ENCODE results near the gene CA10.

The CA10 gene

DNA sequence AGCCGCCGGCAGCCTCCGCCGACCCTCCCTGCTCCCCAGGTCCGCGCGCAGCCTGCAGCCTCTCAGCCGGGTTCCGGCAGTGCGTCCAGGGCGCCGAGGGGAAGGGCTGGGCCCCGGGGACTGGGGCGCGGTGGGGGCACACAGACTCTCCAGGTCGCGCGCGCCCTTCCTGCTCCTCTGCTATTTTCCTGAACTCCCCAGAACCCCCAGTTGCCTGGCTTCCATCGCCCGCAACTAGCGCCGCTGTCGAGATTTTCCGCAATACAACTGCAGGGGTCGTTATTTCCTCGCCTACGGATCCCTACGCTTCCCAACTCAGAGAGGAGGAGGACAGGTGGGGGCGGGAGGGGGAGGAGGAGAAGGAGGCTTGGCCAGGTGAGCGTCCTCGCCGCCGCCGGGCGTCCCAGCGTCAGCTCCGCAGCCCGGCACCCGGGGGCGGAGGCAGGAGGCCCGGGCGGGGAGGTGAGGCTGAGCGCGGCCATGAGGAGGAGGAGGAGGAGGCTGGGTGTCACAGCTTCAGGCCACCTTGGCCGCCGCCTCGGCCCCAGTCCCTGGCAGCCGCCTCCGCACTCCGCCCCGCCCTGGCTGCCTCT is at the start of gene CA10:
TSS of gene CA10 (minus strand) at position 265 of the 593 bp plus-strand sequence.
- DNase-seq = no peak

DNA sequence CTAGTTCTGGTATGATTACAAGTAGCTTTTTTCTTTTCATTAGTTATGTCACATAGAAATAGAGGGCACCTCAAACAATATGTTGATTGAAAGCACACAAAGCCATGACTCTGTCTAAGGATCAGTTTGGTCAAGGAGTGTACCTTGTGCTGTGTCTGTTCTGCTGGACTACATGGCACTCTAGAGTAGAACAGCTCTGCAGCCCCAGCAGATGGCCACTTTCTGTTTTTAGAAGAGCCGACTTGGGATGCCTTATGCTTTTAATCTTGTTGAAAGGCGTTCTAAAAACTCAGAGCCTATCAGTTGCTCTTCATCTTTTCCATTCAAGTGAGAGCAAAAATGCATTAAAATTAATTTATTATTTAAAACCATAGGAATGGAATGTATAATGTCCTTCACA is 49.3 kb upstream of the CA10 start:
- DNase-seq = no peak

DNA sequence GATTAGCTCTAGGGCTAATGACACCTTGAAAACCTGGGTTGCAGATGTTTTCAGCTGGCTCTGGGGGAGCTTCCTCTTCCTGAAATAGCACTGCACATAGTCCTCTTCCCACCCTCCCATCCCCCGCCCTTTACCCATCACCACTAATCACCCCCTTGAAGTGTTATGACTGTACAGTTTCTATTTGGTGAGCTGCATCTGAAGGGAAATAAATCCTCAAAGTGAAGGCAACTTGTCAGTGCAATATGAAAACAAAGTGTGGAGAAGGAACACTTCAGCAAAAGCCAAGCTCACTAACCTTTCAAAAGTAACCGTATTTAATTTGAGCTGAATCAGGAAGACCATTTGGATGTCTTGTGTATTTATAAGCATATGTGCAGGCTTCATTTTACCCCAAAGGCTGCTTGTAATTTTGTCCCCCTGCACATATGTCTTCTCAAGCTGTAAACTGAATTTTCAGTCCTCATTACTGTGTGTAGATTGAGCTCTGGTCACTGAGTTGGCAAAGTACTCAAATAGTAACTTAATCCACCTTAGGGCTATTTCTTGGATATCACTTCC is 44.1 kb upstream of the CA10 start:
- no peak for DNase-seq

DNA sequence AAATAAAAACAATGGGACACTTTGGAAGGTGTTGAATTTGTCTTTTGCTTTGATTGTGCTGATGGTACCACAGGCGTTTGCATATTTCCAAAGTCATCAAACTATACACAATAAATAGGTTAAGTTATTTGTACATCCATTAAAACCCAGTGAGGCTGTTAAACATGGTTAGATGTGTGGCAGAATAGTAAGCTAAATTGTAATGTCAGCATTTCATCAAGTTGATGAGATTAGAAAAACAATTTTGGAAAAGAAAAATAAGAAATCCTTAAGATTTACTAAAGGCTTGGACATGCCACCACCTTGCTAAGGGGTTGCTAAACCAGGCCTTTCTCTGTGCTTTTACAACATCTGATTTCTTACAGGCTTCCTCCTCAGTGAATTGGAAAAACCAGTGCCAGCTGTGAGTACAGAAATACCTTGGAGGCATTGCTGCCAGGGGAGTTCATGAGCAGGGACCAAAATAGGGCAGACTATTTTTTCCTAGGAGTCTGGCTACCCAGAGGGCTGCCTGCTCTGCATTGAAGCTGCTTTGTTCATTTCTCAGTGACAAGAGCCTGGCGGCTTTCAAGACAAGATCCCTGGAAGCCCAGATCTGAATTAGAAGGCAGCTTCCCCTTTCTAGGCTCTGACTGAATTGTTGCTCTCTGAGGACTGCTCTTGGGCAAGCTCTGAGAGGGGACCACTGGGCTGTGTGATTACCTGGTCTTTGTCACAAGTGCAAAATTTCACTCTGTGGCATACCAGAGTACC is 43.4 kb upstream of the CA10 start:
- no peak for DNase-seq

DNA sequence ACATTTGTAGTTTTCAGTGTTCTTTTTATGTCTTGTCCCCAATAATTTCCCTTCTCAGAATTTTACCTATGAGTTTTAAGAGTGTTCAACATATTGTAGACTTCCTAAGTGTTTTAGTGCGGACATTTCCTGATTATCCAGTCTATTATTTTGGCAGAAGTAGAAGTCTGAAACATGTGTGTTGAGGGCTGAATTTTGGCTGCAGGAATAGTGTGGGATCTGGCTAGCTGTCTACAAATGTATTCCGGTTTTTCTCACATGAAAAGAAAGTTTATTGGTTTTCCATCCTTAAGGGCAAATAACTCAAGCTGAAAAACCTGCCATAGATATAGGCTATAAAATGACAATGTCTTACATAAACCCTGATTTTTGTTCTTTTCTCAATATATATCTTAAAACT is 33.0 kb upstream of the CA10 start:
- DNase-seq = no peak

DNA sequence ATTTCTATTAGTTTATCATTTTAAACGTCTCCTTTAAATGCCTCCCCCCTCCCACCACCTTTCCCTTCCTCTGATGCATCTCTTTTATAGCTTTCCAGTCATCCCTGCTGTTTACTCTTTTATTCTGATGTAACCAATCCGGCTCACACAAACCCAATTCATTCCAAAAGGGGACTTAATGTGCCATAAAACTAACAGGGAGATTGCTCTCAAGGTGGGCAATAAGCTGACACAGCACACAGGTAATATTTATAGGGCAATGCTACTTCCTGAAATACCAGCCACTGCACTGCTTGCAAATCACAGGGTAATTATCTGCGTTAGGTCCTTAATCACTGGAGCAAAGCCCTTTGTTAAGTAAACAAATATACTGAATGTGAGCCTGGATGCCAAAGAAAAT is 23.3 kb upstream of the CA10 start:
- no peak for DNase-seq

DNA sequence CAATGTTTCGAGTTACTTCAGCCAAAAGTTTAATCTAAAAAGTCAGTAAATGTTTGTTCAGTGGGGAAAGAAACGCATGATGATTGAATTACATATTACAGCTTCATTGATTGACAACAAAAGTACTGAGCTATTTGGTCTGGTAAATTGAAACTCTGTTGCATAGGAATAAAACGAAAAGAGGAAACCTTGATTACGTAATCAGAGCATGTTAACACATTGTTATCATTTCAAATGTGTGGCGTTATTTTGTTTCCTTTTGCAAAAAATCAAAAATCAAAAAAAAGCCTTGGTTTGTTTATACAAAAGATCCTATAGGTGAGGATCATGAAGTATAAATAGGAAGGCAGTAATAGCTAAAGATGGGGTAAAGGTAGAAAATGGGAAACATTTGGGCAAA is 19.5 kb upstream of the CA10 start:
- no peak for DNase-seq

DNA sequence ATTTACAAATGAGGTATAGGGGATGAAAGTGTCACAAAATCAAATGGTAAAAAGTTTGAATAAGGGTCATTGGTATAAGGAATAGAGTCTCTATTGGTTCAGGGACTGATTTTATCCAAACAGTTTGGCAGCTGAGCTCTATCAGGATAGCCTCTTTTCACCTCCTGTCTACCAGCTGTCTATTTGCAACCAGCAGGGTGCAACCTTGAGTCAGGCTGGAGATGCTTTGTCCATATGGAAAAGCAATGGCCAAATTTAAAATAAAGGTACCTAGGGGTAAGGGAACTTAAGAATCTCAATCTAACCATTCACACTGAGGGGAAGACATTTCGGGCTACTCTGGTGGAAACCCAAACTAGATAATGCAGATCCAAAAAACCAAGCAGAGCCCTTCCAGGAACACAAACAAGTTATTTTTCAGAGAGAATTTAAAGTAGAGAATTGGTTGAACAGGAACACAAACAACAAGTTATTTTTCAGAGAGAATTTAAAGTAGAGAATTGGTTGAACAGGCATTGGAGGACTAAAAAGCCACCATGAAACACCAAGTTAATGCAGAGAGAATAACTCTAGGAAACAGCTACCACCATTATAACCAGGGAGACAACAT is 12.6 kb upstream of the CA10 start:
- no peak for DNase-seq

DNA sequence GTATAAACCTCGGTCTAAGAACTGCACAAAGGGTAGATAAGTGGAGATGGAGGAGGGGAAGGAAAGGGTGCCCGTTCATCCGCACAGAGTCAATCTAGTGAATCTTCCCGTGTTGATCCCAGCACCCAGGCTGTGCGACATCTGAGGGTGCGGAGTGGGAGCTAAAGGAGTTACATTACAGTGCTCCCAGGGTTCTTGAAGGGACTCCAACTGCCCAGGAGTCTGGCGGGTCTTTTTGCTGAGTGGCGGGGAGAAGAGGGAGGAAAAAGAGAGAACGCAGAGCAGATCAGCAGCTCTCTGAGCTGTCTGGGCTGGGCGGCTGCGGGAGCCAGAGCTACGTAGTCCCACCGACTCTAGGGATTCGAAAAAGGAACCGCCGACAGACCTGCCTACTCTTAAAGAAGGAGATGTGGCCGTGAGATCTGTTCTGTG is 1.6 kb upstream of the CA10 start:
- DNase-seq = no peak

DNA sequence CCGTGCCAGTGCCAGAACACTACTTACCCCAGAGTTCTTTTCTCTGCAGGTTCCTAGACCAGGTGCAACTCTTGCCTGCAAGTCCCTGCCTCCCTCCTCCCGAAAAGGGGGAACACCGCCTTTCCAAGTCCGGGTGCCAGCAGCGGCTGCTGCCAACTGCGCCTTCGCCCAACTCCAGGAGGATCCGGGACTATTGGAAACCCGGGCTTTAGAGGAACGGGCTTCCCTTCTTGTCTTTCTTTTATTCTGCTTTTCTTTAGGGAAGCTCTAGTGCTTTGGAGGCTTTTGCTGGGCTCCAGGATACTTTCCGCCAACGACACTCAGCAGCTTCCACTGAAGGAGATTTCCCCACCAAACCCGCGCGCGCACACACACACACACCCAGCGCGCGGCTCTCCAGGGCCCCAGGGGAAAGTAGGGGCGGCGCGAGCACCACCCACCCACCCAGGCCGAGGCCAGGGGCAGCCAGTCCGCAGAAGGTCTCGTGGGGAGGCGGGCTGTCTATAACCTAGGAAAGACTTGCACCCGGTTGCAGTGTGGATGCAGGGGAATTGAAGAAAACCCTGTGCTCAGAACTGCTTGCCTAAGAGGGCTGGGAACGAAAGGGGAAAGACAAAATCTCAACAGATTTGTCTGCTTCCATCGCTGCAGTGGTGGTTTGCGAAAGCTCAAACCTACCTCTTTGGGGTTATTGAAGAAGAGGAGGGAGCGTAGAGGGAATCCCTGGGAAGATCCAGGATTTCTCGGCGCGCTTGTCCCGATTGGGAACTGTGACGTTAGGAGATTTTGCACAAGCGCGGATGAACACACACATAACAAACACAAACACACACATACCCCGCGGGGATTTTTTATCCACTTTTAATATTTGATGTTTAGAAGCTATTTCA is 977 bp upstream of the CA10 start:
- DNase-seq = no peak

DNA sequence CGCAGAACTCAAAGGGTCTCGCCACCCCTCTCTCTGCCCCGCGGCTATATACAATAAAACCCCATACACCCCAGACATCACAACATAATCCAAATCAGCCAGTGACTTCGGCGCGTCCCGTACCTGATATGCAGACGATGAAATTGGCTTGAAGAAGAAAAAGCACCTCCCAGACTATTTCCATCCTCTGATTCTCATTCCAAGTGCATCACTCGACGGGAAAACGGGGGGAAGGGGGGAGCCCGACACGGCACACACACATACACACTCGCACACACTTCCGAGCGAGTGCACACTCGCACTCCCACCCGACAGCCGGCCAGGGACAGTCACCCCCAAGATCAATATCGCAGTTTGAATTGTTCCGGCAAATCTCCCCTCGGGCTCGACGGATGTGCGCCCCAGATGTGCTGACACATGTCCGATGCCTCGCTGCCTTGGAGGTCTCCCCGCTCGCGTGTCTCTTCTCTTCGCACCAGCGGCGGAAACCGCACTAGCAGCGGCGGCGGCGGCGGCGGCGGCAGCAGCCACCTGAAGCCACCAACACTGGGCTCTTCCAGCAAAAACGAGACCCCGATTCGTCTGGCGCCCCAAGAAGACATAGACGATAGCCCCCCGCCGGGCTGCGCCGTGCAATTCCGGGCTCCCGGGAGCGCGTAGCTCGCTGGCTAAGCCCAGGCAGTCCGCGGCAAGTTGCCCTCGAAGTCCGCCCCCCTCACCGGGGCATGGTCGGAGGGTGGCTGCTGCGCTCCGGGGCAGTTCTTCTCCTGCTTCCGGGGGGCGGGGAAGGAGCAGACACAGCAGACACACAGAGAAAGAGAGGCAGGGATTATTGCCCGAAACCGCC is 688 bp downstream of the CA10 start:
- DNase-seq = no peak

DNA sequence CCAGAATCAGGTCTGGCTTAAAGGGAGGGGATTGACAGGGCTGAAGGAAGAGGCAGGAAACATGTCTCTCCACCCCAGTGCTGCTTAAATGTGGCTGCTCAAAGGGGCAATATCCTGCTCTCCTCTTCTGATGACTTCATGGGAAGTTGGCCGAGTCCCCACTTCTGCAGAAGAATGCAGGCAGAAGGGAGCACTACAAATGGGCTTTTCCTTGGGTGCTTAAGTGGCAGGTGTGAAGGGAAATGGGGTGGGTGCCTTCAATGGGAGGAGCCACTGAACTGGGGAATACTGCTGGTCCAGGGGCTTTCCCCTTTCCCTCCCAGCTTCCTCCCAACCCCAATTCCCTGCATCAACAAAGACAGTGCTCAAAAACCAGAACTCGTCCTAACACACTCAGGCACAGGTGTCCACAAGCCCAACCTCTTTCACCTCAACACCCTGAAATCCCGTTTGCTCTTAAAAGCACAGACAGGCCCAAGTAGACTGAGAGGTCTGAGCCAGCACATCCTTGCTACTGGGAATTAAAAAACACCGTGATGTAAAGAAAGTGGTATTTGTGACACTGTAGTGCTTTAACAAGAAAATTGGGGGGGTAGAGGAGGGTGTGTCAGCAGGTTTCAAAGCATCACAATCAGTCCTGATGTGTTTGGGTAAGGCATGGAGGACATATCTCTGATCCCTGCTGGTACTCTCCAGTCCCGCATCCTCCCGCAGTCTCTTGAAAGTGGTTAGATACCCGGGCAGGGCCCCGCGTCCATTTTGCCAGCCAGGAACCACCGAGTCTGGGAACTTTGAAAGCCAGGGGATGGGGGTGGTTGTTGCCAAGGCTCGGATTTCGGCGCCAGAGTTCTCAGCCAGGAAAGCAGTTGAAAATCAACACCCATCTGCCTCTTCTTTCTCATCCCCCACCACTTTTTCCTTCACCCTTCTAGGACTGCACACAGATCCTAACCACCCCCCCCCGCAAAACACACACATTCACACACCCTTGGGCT is 1.6 kb downstream of the CA10 start:
- no peak for DNase-seq

DNA sequence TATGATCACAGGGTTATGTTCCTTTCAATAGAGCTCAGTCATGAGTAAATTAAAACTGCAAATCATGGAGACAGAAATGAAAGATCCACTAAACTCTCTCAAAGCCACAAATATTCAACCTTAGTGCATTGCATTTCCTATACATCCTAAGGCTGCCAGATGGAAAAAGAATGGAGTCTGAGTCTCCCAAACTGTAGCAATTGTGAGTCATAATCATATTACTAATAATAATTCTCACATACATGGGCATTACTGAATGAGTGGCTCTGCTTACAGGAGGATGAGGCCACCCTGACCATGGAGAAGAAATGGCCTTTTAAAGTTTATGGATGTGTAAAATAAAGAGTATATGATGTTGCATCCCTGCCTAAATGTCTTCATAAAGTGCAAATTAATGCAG is 3.2 kb downstream of the CA10 start:
- no peak for DNase-seq

DNA sequence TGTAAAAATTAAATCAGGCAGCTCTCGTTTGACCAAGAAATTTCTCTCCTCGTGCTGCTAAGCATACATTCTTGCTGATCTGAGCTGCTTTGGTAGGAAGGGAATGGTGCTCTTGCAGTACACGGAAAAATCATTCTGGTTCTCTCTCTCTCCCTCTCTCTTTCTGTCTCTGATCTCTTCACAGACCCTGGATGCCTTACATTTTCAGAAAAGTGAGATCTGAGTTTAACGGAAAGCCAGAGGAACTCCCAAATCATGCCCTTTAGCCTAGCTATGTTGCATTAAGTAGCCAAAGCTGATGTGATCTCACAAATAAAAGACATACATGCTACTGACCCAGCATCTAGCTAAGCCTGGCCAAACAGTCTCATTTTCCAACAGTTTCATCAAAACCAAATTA is 4.0 kb downstream of the CA10 start:
- DNase-seq = no peak

DNA sequence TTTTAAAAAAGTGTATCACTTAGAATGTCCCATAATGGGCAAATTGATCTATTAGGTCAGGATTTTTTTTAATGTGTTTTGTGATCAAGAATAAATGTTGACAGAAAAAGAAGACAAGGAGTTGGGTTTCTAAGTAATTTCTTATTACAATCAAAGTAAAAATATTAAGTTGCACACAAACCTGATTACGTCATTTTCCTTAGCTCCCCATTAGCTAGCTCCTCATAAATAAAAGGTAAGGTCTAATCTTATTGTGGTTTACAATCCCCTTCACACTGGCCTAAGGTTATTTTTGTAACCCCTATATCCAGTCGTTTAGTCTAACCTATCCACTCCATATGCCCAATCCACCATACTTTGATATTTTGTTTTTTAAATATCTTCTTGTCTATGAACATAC is 7.6 kb downstream of the CA10 start:
- DNase-seq = no peak

DNA sequence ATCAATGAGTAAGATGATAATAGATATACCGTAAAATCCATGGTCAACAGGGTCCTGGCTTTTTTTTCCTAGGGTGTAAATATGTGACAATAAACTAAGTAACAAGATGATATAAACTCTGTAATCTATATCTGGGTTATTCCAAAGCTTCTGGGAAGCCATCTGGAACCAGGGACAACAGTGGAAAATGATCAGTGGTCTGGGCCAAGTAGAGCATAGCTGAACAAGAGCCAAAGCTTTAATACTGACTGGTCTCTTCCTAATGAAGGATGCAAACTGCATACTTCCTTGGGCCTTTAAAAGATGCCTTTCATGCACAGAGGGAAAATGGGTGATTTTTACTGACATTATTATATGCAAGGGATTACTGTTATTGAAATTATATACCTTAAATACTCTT is 8.9 kb downstream of the CA10 start:
- DNase-seq = no peak

DNA sequence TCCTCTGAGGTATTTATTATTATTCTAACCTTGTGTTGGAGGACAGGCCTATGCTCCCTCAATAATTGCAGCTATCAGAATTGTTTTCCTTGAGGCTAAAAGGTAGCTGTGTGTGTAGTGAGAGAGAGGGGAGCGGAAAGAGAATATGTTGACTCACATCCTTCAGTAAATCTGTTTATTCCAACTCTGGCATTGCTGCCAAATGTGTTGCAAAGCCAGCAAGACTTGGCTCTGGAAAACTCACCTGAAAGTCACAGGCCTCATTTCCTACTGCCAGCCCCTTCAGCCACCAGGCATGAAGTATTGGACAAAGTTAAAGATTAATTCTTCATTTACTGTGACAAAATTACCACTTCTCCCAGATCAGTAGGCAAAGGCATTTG is 9.6 kb downstream of the CA10 start:
- no peak for DNase-seq

DNA sequence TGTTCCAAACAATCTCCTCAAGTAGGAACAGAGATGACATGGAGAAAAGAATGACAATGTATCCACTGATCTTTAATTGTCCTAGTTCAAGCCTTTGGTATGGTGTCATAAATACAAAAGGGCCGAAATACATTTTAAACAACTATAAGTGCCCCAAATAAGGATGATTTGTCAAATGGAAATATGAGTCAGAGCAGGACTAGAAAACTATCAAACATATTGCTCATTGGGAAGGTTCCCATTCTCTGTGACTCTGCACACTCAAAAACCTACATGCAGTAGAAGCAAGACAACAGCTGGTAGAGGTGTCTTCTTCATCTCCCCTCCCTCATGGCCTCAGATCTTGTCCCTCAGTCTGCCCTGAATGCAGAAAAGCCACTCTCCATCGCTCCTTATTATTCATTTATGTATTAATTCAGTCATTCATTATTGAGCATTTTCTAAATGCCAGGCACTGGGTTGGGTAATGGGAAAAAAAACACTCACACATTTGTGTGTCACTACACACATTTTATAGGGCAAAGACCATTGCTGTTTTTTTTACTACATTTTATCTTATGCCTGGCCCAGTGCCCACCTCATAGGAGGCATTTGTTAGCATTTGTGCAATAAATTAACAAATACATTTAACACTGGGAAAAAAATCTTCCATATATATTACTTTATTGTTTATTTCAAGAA is 10.1 kb downstream of the CA10 start:
- no peak for DNase-seq

DNA sequence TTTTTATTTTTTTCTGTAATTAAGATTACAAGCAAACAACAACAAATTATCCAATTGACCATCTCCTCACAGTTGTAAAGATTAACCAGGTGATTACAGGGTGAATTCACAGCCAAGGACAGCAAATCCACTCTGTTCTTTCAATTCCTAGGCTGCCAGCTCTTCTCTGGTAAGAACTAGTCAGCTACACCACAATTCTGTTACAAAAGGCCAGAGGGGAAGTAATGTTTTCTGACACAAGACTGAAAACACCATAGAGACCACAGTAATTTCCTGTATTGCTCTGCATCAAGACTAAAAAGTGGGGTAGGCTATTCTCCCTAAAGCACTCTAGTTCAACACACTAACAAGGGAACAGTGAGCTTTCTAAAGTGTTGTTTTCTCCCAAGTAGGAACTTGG is 10.6 kb downstream of the CA10 start:
- DNase-seq = no peak

DNA sequence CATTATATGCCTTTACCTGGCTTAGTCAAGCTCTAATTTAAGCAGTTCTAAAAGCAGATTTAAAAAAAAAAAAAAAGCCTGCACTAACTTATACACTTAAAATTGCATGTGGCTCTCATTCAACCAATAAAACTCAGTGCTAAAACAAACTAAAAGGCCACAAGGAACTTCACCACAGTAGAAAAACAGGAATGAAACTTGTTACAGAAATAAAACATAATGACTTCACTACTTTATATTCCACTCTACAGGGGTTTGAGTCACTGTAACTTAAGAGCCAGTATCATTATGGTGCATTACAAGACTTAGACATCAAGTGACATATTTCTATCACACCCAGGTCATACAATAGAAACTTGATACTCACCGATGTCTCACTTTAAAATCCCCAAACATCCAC is 11.1 kb downstream of the CA10 start:
- DNase-seq = no peak
